Stimulated activated CD8-positive, alpha-beta memory T cell treated with anti-CD3 and anti-CD28 coated beads, Interleukin-7, amount 100 ng/mL, for 24 hours (primary cell): Measurements from ENCODE around the gene FAM171A2.

Experiments used
- DNase-seq: peaks from one replicate; pipeline ENCODE4 v3.0.0-alpha.2; 2020; ENCODE audit warnings: low read depth

FAM171A2 gene

GRCh38 chr17:44321246-44322120 lies 42.2 kb downstream of the FAM171A2 start:
- no peak for DNase-seq

- DNase-seq, result no peak
Observed at GRCh38 chr17:44320066-44320465, 43.6 kb downstream of the FAM171A2 start.

- DNase-seq, result no peak
Observed at GRCh38 chr17:44318077-44318892, 45.4 kb downstream of the FAM171A2 start.

GRCh38 chr17:44317545-44317944 lies 46.1 kb downstream of the FAM171A2 start:
- DNase-seq, result no peak

GRCh38 chr17:44315760-44316731 lies 47.6 kb downstream of the FAM171A2 start:
- no peak for DNase-seq

GRCh38 chr17:44314869-44315661 lies 48.6 kb downstream of the FAM171A2 start:
- no peak for DNase-seq

GRCh38 chr17:44314524-44314868 lies 49.2 kb downstream of the FAM171A2 start:
- DNase-seq, result no peak

- DNase-seq, result no peak
Observed at GRCh38 chr17:44314031-44314430, 49.6 kb downstream of the FAM171A2 start.

- no peak for DNase-seq
Observed at GRCh38 chr17:44312396-44313104, 51.1 kb downstream of the FAM171A2 start.

- DNase-seq, result no peak
Observed at GRCh38 chr17:44311562-44312181, 52.0 kb downstream of the FAM171A2 start.

GRCh38 chr17:44310609-44311376 lies 52.9 kb downstream of the FAM171A2 start:
- DNase-seq, result no peak

- DNase-seq, result no peak
Observed at GRCh38 chr17:44310188-44310587, 53.5 kb downstream of the FAM171A2 start.

GRCh38 chr17:44309472-44309871 lies 54.2 kb downstream of the FAM171A2 start:
- no peak for DNase-seq

- no peak for DNase-seq
Observed at GRCh38 chr17:44308865-44309264, 54.8 kb downstream of the FAM171A2 start.

GRCh38 chr17:44308320-44308818 lies 55.3 kb downstream of the FAM171A2 start, which contains the start of gene RUNDC3A:
RUNDC3A (plus strand) TSS chr17:44308601; CDS start chr17:44308833, 232 bp downstream.
- DNase-seq, result peak; percentile 73

- no peak for DNase-seq
Observed at GRCh38 chr17:44307387-44308186, 56.1 kb downstream of the FAM171A2 start.

GRCh38 chr17:44304651-44305050 lies 59.0 kb downstream of the FAM171A2 start:
- no peak for DNase-seq
